Muscle of back (tissue), 13 donors: ENCODE data around the gene FBXL22. TPM values are rescaled to one million over a fixed set of nuclear protein-coding genes. Genes with fewer than 3 reads are reported as not detected.

Source experiments
- DNase-seq, 3 donors: peaks; one replicate each; pipeline versions ENCODE4 v3.0.0 to v3.0.0-alpha.2; 2013
- long read RNA-seq, 9 donors: transcript quantifications; one replicate each; lab custom pipeline, GENCODE V29; 2026
- polyA plus RNA-seq, 10 donors: library from polyadenylated mRNA; unstranded; fragments of 120-200 nt; gene quantifications; one replicate each; pipeline ENCODE4 v1.2.1, GENCODE V29; 2013; ENCODE audit not compliant: insufficient read length in 10 of 10

The FBXL22 gene, protein sequence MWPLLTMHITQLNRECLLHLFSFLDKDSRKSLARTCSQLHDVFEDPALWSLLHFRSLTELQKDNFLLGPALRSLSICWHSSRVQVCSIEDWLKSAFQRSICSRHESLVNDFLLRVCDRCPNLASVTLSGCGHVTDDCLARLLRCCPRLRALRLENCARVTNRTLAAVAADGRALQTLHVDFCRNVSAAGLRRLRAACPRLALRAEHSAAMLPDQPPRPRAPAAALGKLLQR
- polyA plus RNA-seq, result 10 to 100 TPM; 17.1 to 32.8 (median 27.6) TPM
- long read RNA-seq, donor 1, transcript FBXL22-204 (2 exons, 729 nt), result major isoform, 17 of 20 reads
- long read RNA-seq, donor 1, partial matches to known transcripts, result 0 of 20 reads
- long read RNA-seq, donor 1, other reads (novel, unspliced or antisense), result 0 of 20 reads
- long read RNA-seq, donor 2, transcript FBXL22-204 (2 exons, 729 nt), result major isoform, 20 of 24 reads
- long read RNA-seq, donor 2, partial matches to known transcripts, result 0 of 24 reads
- long read RNA-seq, donor 2, other reads (novel, unspliced or antisense), result 0 of 24 reads
- long read RNA-seq, donor 3, result 0 reads
- long read RNA-seq, donor 4, transcript FBXL22-204 (2 exons, 729 nt), result major isoform, 14 of 16 reads
- long read RNA-seq, donor 4, partial matches to known transcripts, result 0 of 16 reads
- long read RNA-seq, donor 4, other reads (novel, unspliced or antisense), result 0 of 16 reads
- long read RNA-seq, donor 5, transcript FBXL22-204 (2 exons, 729 nt), result major isoform, 18 of 18 reads
- long read RNA-seq, donor 5, partial matches to known transcripts, result 0 of 18 reads
- long read RNA-seq, donor 5, other reads (novel, unspliced or antisense), result 0 of 18 reads
- long read RNA-seq, donor 6, transcript FBXL22-204 (2 exons, 729 nt), result major isoform, 24 of 28 reads
- long read RNA-seq, donor 6, partial matches to known transcripts, result 0 of 28 reads
- long read RNA-seq, donor 6, other reads (novel, unspliced or antisense), result 0 of 28 reads
- long read RNA-seq, donor 7, transcript FBXL22-204 (2 exons, 729 nt), result major isoform, 8 of 11 reads
- long read RNA-seq, donor 7, partial matches to known transcripts, result 0 of 11 reads
- long read RNA-seq, donor 7, other reads (novel, unspliced or antisense), result 0 of 11 reads
- long read RNA-seq, donor 8, transcript FBXL22-204 (2 exons, 729 nt), result major isoform, 8 of 9 reads
- long read RNA-seq, donor 8, partial matches to known transcripts, result 0 of 9 reads
- long read RNA-seq, donor 8, other reads (novel, unspliced or antisense), result 0 of 9 reads
- long read RNA-seq, donor 9, partial matches to known transcripts, result 0 of 4 reads
- long read RNA-seq, donor 9, other reads (novel, unspliced or antisense), result 0 of 4 reads

- peak; percentile 59 to 73 (median 61) for DNase-seq
These were observed at the start of gene FBXL22 for GRCh38 chr15:63597038-63597790. FBXL22 (plus strand) TSS chr15:63597387; CDS start chr15:63597393, 6 bp downstream.

DNA sequence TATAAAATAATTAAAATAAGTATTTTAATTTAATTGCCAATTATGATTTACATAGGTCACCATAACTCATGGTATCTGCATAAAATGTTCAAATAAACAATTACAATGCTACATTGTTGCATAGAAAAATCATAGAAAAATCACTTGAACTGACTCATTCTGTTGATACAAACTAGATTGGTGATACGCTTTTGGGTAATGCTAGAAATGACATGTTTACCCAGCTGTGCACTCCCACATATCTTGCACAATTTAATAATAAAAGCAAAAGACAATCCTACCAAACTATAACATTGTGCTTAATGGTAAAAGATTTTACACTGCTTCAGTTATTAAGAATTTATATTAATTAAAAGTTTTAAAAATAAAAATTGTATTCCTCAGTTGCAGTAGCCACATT lies 45.8 kb upstream of the FBXL22 start:
- DNase-seq, result no peak

- DNase-seq, result peak; percentile 27 to 90 (median 63)
These were observed 43.8 kb upstream of the FBXL22 start for GRCh38 chr15:63553388-63553791.

- no peak for DNase-seq
These were observed 42.8 kb upstream of the FBXL22 start for GRCh38 chr15:63554337-63554927.

DNA sequence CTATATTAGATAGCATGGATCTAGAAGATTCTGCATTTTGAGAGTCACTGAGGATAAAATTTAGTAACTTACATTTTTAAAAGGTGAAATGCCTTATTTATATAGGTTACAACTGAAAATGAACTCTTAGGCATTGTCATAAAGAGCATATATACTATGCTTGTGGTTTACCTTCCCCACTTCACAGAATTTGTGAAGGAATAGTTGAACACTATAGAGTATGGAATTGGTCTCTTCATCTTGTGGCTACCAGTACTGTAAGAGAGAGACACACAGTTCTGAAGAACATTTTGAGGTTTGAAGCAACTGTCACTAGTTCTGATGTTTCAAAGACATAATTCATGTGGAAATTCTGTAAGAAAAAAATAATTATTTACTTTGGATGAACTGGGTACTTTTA lies 41.7 kb upstream of the FBXL22 start:
- DNase-seq, result no peak

DNA sequence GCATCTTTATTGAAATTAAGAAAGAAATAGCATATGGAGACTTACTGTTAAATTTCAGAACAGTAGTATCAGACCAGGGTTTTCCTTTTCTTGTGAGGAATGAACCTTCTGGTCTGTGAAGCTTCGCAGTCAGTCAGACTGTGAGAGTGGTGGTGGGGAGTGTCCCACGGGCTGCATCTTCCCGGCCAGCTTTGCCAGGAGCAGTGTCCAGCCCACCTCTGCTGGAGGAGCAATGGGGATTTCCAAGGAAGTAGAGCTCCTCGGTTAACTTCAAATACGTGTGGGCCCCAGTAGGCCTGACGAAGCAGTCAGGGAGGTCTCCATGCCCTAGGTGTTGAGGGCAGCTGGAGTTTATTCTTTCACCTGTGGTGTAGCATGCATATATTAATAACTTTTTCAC lies 40.9 kb upstream of the FBXL22 start:
- DNase-seq, result no peak

DNA sequence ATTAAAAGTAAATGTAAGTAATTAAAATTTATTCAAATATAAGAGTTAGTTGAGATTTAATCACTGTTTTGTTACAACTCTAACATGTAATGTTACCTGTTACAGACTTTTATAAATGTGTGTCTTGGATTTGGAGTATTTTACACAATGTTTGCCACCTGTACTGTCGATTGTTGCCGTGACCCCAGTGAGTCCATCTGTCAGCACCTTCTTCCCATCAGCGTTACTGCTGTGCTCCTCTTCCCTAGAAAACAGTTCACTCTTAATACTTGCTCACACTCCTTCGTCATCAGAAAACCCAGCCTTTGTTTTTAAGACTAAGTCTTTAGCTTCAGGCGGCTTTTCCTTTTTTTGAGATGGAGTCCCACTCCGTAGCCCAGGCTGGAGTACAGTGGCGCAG lies 40.5 kb upstream of the FBXL22 start:
- no peak for DNase-seq

DNA sequence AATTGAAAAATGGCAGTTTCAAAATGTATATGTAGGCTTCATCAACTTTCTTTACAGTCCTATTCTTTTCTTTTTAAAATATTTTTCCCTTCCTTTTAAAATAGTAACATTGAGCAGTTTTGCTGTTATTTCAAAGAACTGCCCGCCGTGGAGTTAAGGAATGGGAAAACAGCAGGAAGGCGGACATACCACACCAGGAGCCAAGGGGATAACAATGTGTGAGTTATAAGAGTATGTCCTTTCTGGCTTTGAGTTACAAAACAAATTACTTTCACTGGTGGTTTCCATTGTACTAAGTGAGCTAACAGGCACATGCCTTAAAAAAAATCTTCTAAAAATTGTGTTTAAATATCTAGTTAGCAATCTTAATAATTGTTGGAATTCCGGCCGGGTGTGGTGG lies 37.4 kb upstream of the FBXL22 start:
- no peak for DNase-seq

DNA sequence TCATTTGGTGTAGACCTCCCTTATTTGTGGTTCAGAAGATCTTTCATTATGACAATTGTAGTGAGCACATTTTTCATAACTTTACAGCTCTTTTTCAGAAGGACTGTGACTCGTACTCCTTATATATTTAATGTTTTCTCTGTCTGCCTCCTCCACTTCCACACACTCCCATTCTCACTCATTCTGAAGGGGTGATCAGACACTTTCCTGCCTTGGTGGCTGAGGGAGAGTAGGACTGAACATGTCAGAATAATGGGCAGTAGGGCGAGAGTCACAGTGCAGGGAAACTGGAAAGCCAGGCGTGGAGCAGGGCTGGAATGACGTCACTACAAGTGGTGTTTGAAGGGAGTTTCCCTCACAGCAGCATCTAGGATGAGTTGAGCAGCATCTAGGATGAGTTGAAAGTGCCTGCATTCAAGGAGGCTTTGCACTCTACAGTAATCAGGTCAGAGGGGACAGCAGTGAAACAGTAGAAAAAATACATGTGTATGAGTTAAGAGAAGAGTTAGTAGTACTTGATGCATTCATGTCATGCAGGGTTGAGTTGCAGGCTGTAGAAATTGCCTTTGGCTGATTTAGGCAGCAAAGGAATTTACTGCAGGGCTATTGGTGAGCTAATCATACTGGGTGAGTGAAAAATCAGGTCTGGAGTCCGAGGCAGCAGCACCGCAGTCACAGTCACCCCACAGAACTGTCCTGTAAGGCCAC lies 36.3 kb upstream of the FBXL22 start:
- DNase-seq, result no peak

GRCh38 chr15:63564093-63564492 lies 33.1 kb upstream of the FBXL22 start:
- DNase-seq, result no peak

DNA sequence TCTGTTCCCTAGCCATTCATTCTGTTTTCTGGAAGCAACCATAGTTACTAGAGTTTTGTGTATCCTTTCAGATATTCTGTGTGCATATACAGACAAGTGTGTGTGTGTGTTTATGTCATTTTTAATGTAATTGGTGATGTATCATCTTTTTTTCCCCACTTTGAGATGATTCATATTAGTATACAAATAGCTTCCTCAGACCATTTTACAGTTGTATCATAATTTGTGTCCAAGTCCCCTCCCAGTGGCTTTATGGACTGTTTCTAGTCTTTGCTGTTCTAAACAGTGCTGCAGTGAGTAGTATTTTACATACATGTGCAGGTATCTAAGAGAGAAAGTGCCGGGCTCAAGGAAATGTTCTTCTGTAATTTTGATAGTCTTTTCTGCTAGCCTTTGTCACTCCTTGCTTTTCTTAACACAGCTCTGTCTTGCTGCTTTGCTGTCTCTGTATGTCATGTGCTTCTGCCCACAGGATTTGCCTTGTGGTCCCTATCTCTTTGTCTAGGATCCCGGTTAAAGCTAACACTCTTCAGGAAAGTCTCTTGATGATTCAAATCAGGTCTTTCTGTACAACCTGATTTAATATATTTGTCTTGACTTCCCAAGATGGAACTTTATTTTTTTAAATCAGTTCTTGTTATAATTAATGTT lies 31.5 kb upstream of the FBXL22 start:
- no peak for DNase-seq

DNA sequence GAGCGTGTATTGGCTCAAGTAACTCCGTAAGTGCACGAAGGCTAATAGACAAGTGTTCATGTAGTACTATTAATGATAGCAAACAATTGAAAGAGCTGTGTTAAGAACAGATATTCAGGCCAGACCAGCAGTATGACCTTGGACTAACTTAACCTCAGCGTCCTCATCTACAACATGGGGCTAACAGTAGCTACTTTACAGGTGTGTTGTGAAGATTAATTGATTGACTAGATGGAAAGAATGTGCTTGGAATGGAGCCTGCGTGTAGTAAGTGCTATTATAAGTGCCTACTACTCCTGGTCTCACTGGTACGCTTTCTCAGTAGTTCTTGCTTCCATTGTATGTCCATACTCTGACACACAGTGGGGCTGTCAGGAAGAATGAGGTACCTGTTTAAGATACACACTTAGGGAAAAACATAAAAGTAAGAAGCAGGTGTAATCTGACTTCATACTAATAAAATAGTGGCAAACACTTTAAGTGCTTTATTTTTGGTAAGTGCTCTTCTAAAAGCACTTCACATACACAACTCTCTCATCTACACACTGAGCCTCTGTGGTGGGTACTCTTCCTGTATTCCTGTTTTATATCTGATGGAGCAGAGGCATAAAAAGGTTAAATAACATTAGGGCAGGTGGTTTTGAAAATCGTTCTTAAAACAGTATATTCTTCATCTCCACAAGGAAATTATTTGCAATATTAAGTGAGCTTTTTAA lies 24.3 kb upstream of the FBXL22 start:
- DNase-seq, result no peak

DNA sequence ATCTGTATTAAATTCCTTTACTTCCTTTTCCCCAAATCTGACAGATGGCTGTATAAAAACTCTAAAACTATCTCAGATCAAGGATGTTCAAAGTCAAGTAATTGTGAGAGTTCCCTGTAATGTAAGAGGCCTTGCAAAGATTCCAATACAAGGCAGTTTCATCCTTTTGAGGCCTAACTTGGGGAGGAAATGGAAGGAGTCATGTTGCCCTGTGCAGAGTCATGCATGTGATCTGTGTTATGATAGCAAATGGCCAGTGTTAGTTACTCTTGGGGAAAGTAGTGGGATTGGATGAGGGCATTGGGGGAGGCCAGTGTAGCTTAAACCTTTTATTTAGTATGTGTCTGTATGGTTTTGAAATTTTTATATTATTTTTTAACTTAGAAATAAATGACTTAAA lies 23.7 kb upstream of the FBXL22 start:
- no peak for DNase-seq

- no peak for DNase-seq
These were observed 21.9 kb upstream of the FBXL22 start for GRCh38 chr15:63575312-63575711.

- DNase-seq, result no peak
These were observed 20.7 kb upstream of the FBXL22 start for GRCh38 chr15:63576441-63576840.

DNA sequence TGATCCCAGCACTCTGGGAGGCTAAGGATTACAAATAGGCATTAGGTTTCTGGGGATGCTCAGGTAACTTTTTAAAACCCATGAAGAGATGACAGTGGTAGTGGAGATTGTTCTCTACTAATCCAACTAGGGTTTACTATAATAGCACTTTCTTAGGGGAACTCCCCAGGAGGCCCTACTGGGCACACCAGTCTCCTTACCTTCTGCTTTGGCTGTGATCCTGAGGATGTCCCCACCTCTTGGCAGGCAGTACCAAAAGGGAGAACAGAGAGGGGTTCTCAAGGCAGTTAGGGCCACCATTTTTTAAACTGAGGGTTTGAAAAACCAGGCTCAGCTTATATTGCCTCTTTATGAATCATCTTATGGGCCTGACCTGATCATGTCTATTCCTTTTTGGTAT lies 15.0 kb upstream of the FBXL22 start:
- DNase-seq, result no peak

DNA sequence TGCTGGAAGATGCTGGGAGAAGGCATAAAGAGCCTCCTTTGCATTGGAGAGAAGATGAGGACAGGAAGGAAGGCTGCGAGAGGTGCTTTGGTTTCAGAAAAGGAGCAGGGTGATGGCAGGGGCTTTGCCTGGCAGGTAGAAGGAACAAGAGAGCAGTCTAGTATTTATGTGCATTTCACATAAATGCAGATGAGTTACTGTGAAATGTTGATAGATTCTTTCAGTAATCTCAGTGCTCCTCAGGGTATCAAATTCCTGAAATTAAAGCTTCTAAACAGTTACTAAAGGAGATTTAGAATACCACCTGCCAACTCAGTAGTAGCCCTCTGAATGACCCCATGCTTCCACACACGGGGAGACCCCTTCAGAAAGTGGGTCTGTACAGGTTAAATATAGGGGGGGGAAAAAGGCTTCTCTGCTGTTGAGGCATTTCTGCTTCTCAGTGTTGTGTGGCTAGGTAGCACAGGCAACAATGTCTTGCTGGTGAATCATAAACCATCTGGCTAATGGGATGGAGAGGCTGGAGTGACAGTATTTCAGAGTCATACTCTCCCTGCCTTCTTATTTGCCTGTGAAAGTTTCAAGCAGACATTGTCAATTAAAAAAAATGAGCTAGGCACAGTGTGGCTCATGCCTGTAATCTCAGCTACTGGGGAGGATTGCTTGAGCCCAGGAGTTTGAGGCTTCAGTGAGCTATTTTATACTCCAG lies 14.3 kb upstream of the FBXL22 start:
- peak in 1 of 3 donors; percentile 59 for DNase-seq

DNA sequence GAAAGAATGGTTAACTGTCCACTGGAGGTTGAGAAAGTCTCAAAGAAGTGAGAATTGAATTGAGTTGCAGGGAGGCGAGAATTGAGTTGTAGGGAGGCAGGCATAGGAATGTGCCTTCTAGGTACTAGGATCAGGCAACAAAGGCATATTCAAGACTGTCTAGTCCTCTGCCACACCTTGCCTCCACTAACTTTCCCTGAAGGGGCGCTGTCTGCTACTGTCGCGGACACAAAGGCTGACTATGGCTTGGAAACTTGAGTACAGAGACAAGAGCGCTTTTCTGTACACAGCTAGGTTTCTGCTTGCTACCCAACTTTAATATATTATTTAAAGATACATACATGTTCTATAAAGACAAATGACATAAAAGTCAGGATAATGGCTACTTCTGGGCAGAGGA lies 10.4 kb upstream of the FBXL22 start:
- no peak for DNase-seq
